ENCODE data around the gene ITPKB. TPM values are rescaled to one million over a fixed set of nuclear protein-coding genes. Genes with fewer than 3 reads are reported as not detected.

Gene ITPKB
- total and polyA plus RNA-seq, 2 experiments from 2014 or later = 0.31 to 5.2 TPM

DNA sequence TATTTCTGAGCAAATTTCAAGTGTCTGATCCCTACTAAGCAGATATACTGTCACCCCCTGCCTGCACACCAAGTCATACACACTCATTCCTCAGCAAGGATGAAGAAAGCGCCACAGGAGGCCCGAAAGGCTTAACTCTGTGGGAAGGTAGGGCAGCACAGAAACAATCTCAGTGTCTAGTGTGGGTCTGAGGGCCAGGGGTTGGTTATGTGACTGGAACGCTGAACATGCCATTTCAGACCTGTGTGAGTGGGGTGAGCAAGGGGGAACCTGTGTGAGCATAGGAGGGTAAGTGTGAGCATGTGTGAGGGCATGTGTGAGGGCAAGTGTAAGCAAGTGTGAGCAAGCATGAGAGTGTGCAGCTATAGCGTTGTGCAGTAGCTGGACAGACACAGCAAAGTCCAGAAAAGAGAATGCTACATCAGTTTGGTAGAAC lies 6.2 kb downstream of the ITPKB start:
- H3K27ac ChIP-seq (ENCODE audit: low read depth) = no peak overlapping the region
- H3K4me3 ChIP-seq = no peak overlapping the region
- H3K9me2 ChIP-seq (ENCODE audit: insufficient read depth) = no peaks in the 10 kb centered on the region
- no peak overlapping the region for H2AFZ ChIP-seq
- H3K4me2 ChIP-seq = no peak overlapping the region
- H3K4me1 ChIP-seq (ENCODE audit: insufficient read depth) = peaks cover 31% of the 10 kb centered on the region
- H3K4me1 Mint-ChIP-seq = peaks cover 32% of the 10 kb centered on the region
- no peaks in the 10 kb centered on the region for H3K9me3 Mint-ChIP-seq
- 0 out of 2 replicates have a peak, but pooled peaks cover 4% of the 10 kb centered on the region for H4K20me1 ChIP-seq (replicated peaks; ENCODE audit: insufficient read depth)
- H3K36me3 Mint-ChIP-seq (ENCODE audit: low read depth) = no peaks in the 10 kb centered on the region
- H3K79me2 ChIP-seq (replicated peaks; ENCODE audit: insufficient read depth) = no peaks in the 10 kb centered on the region
- no peak for TF ChIP-seq JUNB (IDR thresholded peaks at IDR 0.05; ENCODE audit: unreplicated experiment)
- no peak for TF ChIP-seq STAT1 (IDR thresholded peaks at IDR 0.05; ENCODE audit: unreplicated experiment)
- no peak for TF ChIP-seq EZH2phosphoT487 (IDR thresholded peaks at IDR 0.05; ENCODE audit: unreplicated experiment)
- no peak for TF ChIP-seq POLR2AphosphoS5 (IDR thresholded peaks at IDR 0.05; ENCODE audit: low read depth)
- TF ChIP-seq ZNF114 (CRISPR knock-in tag; IDR thresholded peaks at IDR 0.05) = no peak
- no peak for TF ChIP-seq EZH2 (IDR thresholded peaks at IDR 0.05; ENCODE audit: low read depth, unreplicated experiment)
- no peak for TF ChIP-seq NANOG (IDR thresholded peaks at IDR 0.05; ENCODE audit: borderline replicate concordance)
- TF ChIP-seq, protein P1, sequence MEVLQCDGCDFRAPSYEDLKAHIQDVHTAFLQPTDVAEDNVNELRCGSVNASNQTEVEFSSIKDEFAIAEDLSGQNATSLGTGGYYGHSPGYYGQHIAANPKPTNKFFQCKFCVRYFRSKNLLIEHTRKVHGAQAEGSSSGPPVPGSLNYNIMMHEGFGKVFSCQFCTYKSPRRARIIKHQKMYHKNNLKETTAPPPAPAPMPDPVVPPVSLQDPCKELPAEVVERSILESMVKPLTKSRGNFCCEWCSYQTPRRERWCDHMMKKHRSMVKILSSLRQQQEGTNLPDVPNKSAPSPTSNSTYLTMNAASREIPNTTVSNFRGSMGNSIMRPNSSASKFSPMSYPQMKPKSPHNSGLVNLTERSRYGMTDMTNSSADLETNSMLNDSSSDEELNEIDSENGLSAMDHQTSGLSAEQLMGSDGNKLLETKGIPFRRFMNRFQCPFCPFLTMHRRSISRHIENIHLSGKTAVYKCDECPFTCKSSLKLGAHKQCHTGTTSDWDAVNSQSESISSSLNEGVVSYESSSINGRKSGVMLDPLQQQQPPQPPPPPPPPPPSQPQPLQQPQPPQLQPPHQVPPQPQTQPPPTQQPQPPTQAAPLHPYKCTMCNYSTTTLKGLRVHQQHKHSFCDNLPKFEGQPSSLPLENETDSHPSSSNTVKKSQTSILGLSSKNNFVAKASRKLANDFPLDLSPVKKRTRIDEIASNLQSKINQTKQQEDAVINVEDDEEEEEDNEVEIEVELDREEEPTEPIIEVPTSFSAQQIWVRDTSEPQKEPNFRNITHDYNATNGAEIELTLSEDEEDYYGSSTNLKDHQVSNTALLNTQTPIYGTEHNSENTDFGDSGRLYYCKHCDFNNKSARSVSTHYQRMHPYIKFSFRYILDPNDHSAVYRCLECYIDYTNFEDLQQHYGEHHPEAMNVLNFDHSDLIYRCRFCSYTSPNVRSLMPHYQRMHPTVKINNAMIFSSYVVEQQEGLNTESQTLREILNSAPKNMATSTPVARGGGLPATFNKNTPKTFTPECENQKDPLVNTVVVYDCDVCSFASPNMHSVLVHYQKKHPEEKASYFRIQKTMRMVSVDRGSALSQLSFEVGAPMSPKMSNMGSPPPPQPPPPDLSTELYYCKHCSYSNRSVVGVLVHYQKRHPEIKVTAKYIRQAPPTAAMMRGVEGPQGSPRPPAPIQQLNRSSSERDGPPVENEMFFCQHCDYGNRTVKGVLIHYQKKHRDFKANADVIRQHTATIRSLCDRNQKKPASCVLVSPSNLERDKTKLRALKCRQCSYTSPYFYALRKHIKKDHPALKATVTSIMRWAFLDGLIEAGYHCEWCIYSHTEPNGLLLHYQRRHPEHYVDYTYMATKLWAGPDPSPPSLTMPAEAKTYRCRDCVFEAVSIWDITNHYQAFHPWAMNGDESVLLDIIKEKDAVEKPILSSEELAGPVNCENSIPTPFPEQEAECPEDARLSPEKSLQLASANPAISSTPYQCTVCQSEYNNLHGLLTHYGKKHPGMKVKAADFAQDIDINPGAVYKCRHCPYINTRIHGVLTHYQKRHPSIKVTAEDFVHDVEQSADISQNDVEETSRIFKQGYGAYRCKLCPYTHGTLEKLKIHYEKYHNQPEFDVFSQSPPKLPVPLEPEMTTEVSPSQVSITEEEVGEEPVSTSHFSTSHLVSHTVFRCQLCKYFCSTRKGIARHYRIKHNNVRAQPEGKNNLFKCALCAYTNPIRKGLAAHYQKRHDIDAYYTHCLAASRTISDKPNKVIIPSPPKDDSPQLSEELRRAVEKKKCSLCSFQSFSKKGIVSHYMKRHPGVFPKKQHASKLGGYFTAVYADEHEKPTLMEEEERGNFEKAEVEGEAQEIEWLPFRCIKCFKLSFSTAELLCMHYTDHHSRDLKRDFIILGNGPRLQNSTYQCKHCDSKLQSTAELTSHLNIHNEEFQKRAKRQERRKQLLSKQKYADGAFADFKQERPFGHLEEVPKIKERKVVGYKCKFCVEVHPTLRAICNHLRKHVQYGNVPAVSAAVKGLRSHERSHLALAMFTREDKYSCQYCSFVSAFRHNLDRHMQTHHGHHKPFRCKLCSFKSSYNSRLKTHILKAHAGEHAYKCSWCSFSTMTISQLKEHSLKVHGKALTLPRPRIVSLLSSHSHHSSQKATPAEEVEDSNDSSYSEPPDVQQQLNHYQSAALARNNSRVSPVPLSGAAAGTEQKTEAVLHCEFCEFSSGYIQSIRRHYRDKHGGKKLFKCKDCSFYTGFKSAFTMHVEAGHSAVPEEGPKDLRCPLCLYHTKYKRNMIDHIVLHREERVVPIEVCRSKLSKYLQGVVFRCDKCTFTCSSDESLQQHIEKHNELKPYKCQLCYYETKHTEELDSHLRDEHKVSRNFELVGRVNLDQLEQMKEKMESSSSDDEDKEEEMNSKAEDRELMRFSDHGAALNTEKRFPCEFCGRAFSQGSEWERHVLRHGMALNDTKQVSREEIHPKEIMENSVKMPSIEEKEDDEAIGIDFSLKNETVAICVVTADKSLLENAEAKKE (CRISPR knock-in tag; IDR thresholded peaks at IDR 0.05) = no peak
- TF ChIP-seq ZNF331 (CRISPR knock-in tag; IDR thresholded peaks at IDR 0.05; ENCODE audit: low read depth) = no peak
- TF ChIP-seq, protein P2, sequence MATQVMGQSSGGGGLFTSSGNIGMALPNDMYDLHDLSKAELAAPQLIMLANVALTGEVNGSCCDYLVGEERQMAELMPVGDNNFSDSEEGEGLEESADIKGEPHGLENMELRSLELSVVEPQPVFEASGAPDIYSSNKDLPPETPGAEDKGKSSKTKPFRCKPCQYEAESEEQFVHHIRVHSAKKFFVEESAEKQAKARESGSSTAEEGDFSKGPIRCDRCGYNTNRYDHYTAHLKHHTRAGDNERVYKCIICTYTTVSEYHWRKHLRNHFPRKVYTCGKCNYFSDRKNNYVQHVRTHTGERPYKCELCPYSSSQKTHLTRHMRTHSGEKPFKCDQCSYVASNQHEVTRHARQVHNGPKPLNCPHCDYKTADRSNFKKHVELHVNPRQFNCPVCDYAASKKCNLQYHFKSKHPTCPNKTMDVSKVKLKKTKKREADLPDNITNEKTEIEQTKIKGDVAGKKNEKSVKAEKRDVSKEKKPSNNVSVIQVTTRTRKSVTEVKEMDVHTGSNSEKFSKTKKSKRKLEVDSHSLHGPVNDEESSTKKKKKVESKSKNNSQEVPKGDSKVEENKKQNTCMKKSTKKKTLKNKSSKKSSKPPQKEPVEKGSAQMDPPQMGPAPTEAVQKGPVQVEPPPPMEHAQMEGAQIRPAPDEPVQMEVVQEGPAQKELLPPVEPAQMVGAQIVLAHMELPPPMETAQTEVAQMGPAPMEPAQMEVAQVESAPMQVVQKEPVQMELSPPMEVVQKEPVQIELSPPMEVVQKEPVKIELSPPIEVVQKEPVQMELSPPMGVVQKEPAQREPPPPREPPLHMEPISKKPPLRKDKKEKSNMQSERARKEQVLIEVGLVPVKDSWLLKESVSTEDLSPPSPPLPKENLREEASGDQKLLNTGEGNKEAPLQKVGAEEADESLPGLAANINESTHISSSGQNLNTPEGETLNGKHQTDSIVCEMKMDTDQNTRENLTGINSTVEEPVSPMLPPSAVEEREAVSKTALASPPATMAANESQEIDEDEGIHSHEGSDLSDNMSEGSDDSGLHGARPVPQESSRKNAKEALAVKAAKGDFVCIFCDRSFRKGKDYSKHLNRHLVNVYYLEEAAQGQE (IDR thresholded peaks at IDR 0.05; ENCODE audit: unreplicated experiment) = no peak
- no peaks in the 10 kb centered on the region for H3K36me3 ChIP-seq (ENCODE audit: insufficient read depth)
- H3K27me3 ChIP-seq (ENCODE audit: insufficient read depth) = peaks cover 46% of the 10 kb centered on the region
- ATAC-seq (no peak), DNase-seq (ENCODE audit: low spot score) (no peak)
- H3K27me3 Mint-ChIP-seq (ENCODE audit: insufficient read depth, low read depth, poor library complexity) = peaks cover 18% of the 10 kb centered on the region
- H3F3A ChIP-seq (replicated peaks; ENCODE audit: low read depth) = no peaks in the 10 kb centered on the region
- no peak overlapping the region for H3K4me3 Mint-ChIP-seq
- no peak overlapping the region for H3K27ac Mint-ChIP-seq

Measured in GM23338 (cell line).